Measurements from ENCODE around the gene CLTC. TPM values are rescaled to one million over a fixed set of nuclear protein-coding genes. Genes with fewer than 3 reads are reported as not detected.
A peak's percentile ranks its signal among the peaks of the same experiment; 100 is the strongest.

Gene CLTC
- total RNA-seq, 2 experiments from 2014 or later: 81.5 to 89.9 TPM

DNA sequence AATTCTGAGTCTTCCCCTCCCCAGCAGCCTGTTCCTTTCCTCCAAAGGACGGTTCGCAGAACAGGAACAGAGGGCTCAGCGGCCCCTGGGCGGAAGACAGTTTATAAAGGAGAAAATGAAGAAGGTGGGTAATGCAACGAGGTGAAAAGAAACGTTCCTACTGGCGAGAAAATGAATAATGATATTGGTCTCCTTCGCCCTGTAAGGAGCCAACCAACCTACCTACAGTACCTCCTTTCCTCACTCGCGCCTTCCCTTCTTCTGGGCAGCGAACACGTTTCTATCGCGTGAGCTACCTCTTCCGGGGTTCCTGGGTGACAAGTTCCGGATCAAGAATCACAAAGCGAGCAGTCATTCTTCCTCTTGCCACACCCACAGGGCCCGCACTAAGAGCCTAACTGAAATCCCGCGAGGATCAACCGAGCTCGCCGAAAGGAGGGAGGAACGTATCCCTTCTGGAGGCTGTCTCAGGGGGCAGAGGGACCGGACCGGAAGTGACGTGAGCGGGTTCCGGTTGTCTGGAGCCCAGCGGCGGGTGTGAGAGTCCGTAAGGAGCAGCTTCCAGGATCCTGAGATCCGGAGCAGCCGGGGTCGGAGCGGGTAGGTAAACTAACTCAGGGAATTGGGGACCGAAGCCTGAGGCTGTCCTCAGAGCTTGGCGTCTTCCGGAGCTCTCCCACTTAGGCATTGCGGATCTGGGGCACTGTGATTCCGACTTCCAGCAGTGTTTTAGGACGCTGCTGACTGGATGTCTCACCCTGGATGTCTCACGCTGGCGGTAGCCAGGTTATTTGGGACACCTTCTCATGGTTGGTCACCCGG is 87.7 kb downstream of the CLTC start, which contains the start of the genes PTRH2 and VMP1:
PTRH2 (minus strand) TSS at position 282 of the 822 bp plus-strand sequence. CDS start 9,452 bp downstream, outside the sequence.
VMP1 (plus strand) TSS at position 506 of the 822 bp plus-strand sequence. CDS start 23,793 bp downstream, outside the sequence.
- Histone ChIP-seq H3K36me3 (ENCODE audit: insufficient read depth, low read length) (peaks cover 5% of the 10 kb centered on the region), H3K4me3 (ENCODE audit: low read length) (peak within 1 kb of the TSS; percentile 95), H3K27ac (ENCODE audit: low read depth in 1 of 2, low read length in 2 of 2) (peak within 1 kb of the TSS; percentile 80 to 96), H3K27me3 (ENCODE audit: control insufficient read depth in 1 of 2, insufficient read depth in 2 of 2, low read length in 2 of 2) (no peaks in the 10 kb centered on the region), H3K9me3 (ENCODE audit: control insufficient read depth in 1 of 2, insufficient read depth in 1 of 2, low read length in 2 of 2) (no peaks in the 10 kb centered on the region), H3K4me1 (ENCODE audit: insufficient read depth, low read length) (peaks cover 37% of the 10 kb centered on the region)
- H3K4me3 Mint-ChIP-seq: peak within 1 kb of the TSS; percentile 93
- intact Hi-C loops (cut with DNase I, micrococcal nuclease): loop anchor here (5.0 to 10.0 kb wide), 3 partner anchors 63 to 1703 kb away; partner anchors contain the start of gene SRSF1 (in 1 of the 2)
- H3K27ac Mint-ChIP-seq: peak within 1 kb of the TSS; percentile 94
- H3K9me3 Mint-ChIP-seq: no peaks in the 10 kb centered on the region
- ChIA-PET POLR2A (interaction anchor here (0.5 to 3.1 kb wide), 20 partner anchors 10 to 1369 kb away, joined by 3 to 26 read pairs (median 4); partner anchors contain the start of genes CLTC, DHX40, PPM1D and RNFT1), CTCF (interaction anchor here (0.9 to 1.0 kb wide), 2 partner anchors 146 to 330 kb away, joined by 3 read pairs; no protein-coding TSS in a partner anchor)
- peak; percentile 90 for ATAC-seq (ENCODE audit: poor library complexity)
- H3K4me1 Mint-ChIP-seq (ENCODE audit: low read depth): peaks cover 81% of the 10 kb centered on the region
- TF ChIP-seq CTCF (IDR thresholded peaks at IDR 0.05): no peak
- H3K36me3 Mint-ChIP-seq (ENCODE audit: low read depth): peaks cover 21% of the 10 kb centered on the region
- no peaks in the 10 kb centered on the region for H3K27me3 Mint-ChIP-seq
- peak; percentile 67 to 98 (median 81) for DNase-seq

- peak overlapping the region; percentile 80 to 96 for H3K27ac ChIP-seq (ENCODE audit: low read depth in 1 of 2, low read length in 2 of 2)
- Mint-ChIP-seq H3K4me1 (ENCODE audit: low read depth) (peaks cover 81% of the 10 kb centered on the region), H3K9me3 (no peaks in the 10 kb centered on the region), H3K36me3 (ENCODE audit: low read depth) (peaks cover 26% of the 10 kb centered on the region), H3K27me3 (no peaks in the 10 kb centered on the region), H3K4me3 (peak overlapping the region; percentile 93), H3K27ac (peak overlapping the region; percentile 94)
- peak overlapping the region; percentile 95 for H3K4me3 ChIP-seq (ENCODE audit: low read length)
- no peak for TF ChIP-seq CTCF (IDR thresholded peaks at IDR 0.05)
- ChIA-PET POLR2A (interaction anchor here (0.7 to 3.1 kb wide), 13 partner anchors 10 to 1370 kb away, joined by 3 to 26 read pairs (median 4); partner anchors contain the start of genes CLTC, DHX40, RNFT1 and RPS6KB1), CTCF (interaction anchor here (1.0 kb wide), 1 partner anchor 329 kb away, joined by 3 read pairs; no protein-coding TSS in a partner anchor)
- peaks cover 2% of the 10 kb centered on the region for H3K36me3 ChIP-seq (ENCODE audit: insufficient read depth, low read length)
- ATAC-seq (ENCODE audit: poor library complexity) (no peak), DNase-seq (no peak)
- no peaks in the 10 kb centered on the region for H3K9me3 ChIP-seq (ENCODE audit: control insufficient read depth in 1 of 2, insufficient read depth in 1 of 2, low read length in 2 of 2)
- intact Hi-C loops (cut with DNase I, micrococcal nuclease): loop anchor here (5.0 to 10.0 kb wide), 3 partner anchors 63 to 1703 kb away; partner anchors contain the start of gene SRSF1 (in 1 of the 2)
- H3K4me1 ChIP-seq (ENCODE audit: insufficient read depth, low read length): peaks cover 34% of the 10 kb centered on the region
- no peaks in the 10 kb centered on the region for H3K27me3 ChIP-seq (ENCODE audit: control insufficient read depth in 1 of 2, insufficient read depth in 2 of 2, low read length in 2 of 2)
Measured at GRCh38 chr17:59707971-59708430, 88.3 kb downstream of the CLTC start.

GRCh38 chr17:59711936-59712335 is 92.2 kb downstream of the CLTC start:
- H3K4me1 Mint-ChIP-seq (ENCODE audit: low read depth): peaks cover 67% of the 10 kb centered on the region
- H3K27ac ChIP-seq (ENCODE audit: low read depth in 1 of 2, low read length in 2 of 2): no peak overlapping the region
- H3K4me1 ChIP-seq (ENCODE audit: insufficient read depth, low read length): peaks cover 8% of the 10 kb centered on the region
- ATAC-seq (ENCODE audit: poor library complexity): no peak
- no peaks in the 10 kb centered on the region for H3K36me3 ChIP-seq (ENCODE audit: insufficient read depth, low read length)
- intact Hi-C loops (cut with DNase I, micrococcal nuclease): no loop called here
- no peaks in the 10 kb centered on the region for H3K27me3 Mint-ChIP-seq
- peaks cover 26% of the 10 kb centered on the region for H3K36me3 Mint-ChIP-seq (ENCODE audit: low read depth)
- no peak overlapping the region for H3K4me3 ChIP-seq (ENCODE audit: low read length)
- POLR2A ChIA-PET: interaction anchor here (1.3 kb wide), 1 partner anchor 92 kb away, joined by 3 read pairs; the partner anchor contains the start of gene CLTC
- H3K9me3 Mint-ChIP-seq: no peaks in the 10 kb centered on the region
- no peak overlapping the region for H3K27ac Mint-ChIP-seq
- H3K4me3 Mint-ChIP-seq: no peak overlapping the region
- TF ChIP-seq CTCF (IDR thresholded peaks at IDR 0.05): no peak
- no peak for DNase-seq
- H3K27me3 ChIP-seq (ENCODE audit: control insufficient read depth in 1 of 2, insufficient read depth in 2 of 2, low read length in 2 of 2): no peaks in the 10 kb centered on the region
- no peaks in the 10 kb centered on the region for H3K9me3 ChIP-seq (ENCODE audit: control insufficient read depth in 1 of 2, insufficient read depth in 1 of 2, low read length in 2 of 2)
- CTCF ChIA-PET: interaction anchor here (0.6 kb wide), 1 partner anchor 70 kb away, joined by 3 read pairs; no protein-coding TSS in a partner anchor
